IMR-90 (cell line): ENCODE measurements around the gene SLC25A26. TPM values are rescaled to one million over a fixed set of nuclear protein-coding genes. Genes with fewer than 3 reads are reported as not detected.

ENCODE experiments used
- ATAC-seq: fragments of 200-7000 bp; cut with Tn5 transposase; 2 replicates; pipeline ENCODE4 v1.9.1; 2020; ENCODE audit warnings: low read depth, mild to moderate bottlenecking, moderate library complexity
- BruUV-seq: library from RNA; stranded (reverse); fragments of 400-500 nt; replicated peaks from 2 replicates; lab custom pipeline; 2021; lab: Mats Ljungman, UMichigan
- CTCF ChIA-PET: fragments of 300-600 bp; formaldehyde crosslinking; extraction: SDS; loops from one replicate; lab custom pipeline; 2021; ENCODE audit warnings: antibody characterized with exemption; lab: Yijun Ruan, JAX
- POLR2A ChIA-PET: fragments of 300-600 bp; sonication (Branson Sonifier 250); formaldehyde crosslinking; loops from one replicate; lab custom pipeline; 2022; ENCODE audit warnings: antibody characterized with exemption; ENCODE audit not compliant: unreplicated experiment; lab: Charles Lee
- DNase-seq: peaks from one replicate; pipeline ENCODE4 v3.0.0; 2013
- H2AFZ ChIP-seq: replicated peaks from 2 replicates; pipeline ENCODE3; 2013; ENCODE audit warnings: low read length, mild to moderate bottlenecking; ENCODE audit not compliant: poor library complexity
- H2AK5ac ChIP-seq: 2 replicates; pipeline ENCODE4 v1.6.1; 2013; ENCODE audit warnings: low read depth, low read length, inconsistent platforms
- H2AK9ac ChIP-seq: replicated peaks from 2 replicates; pipeline ENCODE3; 2013; ENCODE audit warnings: mild to moderate bottlenecking, low read depth, low read length, moderate library complexity; ENCODE audit not compliant: poor library complexity
- H2BK120ac ChIP-seq: 2 replicates; pipeline ENCODE4 v1.6.1; 2013; ENCODE audit warnings: low read depth, low read length, inconsistent platforms
- H2BK15ac ChIP-seq: 3 replicates; pipeline ENCODE4 v1.6.1; 2013; ENCODE audit warnings: low read depth, low read length, inconsistent platforms
- H2BK20ac ChIP-seq: 2 replicates; pipeline ENCODE4 v1.6.1; 2013; ENCODE audit warnings: low read depth, mild to moderate bottlenecking, inconsistent platforms, low read length, moderate library complexity
- H2BK5ac ChIP-seq: 2 replicates; pipeline ENCODE4 v1.6.1; 2013; ENCODE audit warnings: mild to moderate bottlenecking, low read depth, low read length, inconsistent platforms; ENCODE audit not compliant: poor library complexity, severe bottlenecking
- H3K14ac ChIP-seq: replicated peaks from 2 replicates; pipeline ENCODE4 v1.6.1; 2013; ENCODE audit warnings: low read depth, low read length, inconsistent platforms
- H3K18ac ChIP-seq: 2 replicates; pipeline ENCODE4 v1.6.1; 2013; ENCODE audit warnings: low read depth, low read length, control low read depth
- H3K23ac ChIP-seq: 2 replicates; pipeline ENCODE4 v1.6.1; 2013; ENCODE audit warnings: low read depth, low read length, inconsistent platforms
- H3K27ac ChIP-seq: 2 replicates; pipeline ENCODE4 v1.5.1; 2013; ENCODE audit warnings: mild to moderate bottlenecking, control low read depth, low read length; ENCODE audit not compliant: insufficient read depth
- H3K27me3 ChIP-seq: 2 replicates; pipeline ENCODE4 v1.6.1; 2013; ENCODE audit warnings: low read length; ENCODE audit not compliant: control insufficient read depth, insufficient read depth
- H3K36me3 ChIP-seq: 2 replicates; pipeline ENCODE4 v1.6.1; 2013; ENCODE audit warnings: low read length, mixed read lengths; ENCODE audit not compliant: control insufficient read depth, insufficient read depth
- H3K4ac ChIP-seq: 2 replicates; pipeline ENCODE4 v1.6.1; 2013; ENCODE audit warnings: low read depth, low read length, inconsistent platforms
- H3K4me1 ChIP-seq: 2 replicates; pipeline ENCODE4 v1.6.1; 2013; ENCODE audit warnings: low read length, mixed read lengths; ENCODE audit not compliant: control insufficient read depth, insufficient read depth
- H3K4me2 ChIP-seq: 2 replicates; pipeline ENCODE4 v1.6.1; 2013; ENCODE audit warnings: low read depth, mild to moderate bottlenecking, control low read depth, low read length, moderate library complexity
- H3K4me3 ChIP-seq: 2 replicates; pipeline ENCODE4 v1.5.1; 2013; ENCODE audit warnings: low read depth, mild to moderate bottlenecking, control low read depth, low read length, moderate library complexity; ENCODE audit not compliant: insufficient read depth
- H3K56ac ChIP-seq: 2 replicates; pipeline ENCODE4 v1.6.1; 2013; ENCODE audit warnings: low read length, inconsistent platforms; ENCODE audit not compliant: insufficient read depth; ENCODE audit errors: extremely low read depth
- H3K79me1 ChIP-seq, 2 experiments: 2 replicates each; pipeline ENCODE4 v1.6.1; 2013; ENCODE audit warnings: low read length in 2 of 2, inconsistent platforms in 1 of 2, low read depth in 1 of 2
- H3K9ac ChIP-seq: 2 replicates; pipeline ENCODE4 v1.6.1; 2013; ENCODE audit warnings: low read depth, low read length, control low read depth
- H3K9me1 ChIP-seq: 2 replicates; pipeline ENCODE4 v1.6.1; 2013; ENCODE audit warnings: low read length, inconsistent platforms; ENCODE audit not compliant: insufficient read depth
- H3K9me3 ChIP-seq: 2 replicates; pipeline ENCODE4 v1.6.1; 2013; ENCODE audit warnings: low read length; ENCODE audit not compliant: control insufficient read depth, insufficient read depth
- H4K20me1 ChIP-seq: 2 replicates; pipeline ENCODE4 v1.6.1; 2013; ENCODE audit warnings: low read length, inconsistent platforms; ENCODE audit not compliant: insufficient read depth
- H4K5ac ChIP-seq: 2 replicates; pipeline ENCODE4 v1.6.1; 2013; ENCODE audit warnings: mild to moderate bottlenecking, low read depth, low read length, control low read depth
- H4K8ac ChIP-seq, 2 experiments: 2 replicates each; pipeline ENCODE4 v1.6.1; 2013; ENCODE audit warnings: low read depth in 2 of 2, low read length in 2 of 2, control low read depth in 1 of 2, inconsistent platforms in 1 of 2
- H4K91ac ChIP-seq: 2 replicates; pipeline ENCODE4 v1.6.1; 2013; ENCODE audit warnings: low read depth, low read length, inconsistent platforms; ENCODE audit not compliant: insufficient read depth
- BHLHE40 ChIP-seq: fragments of 150-350 bp; IDR thresholded peaks from 2 replicates; pipeline ENCODE4 v1.6.1; 2016; ENCODE audit warnings: mild to moderate bottlenecking, low read depth, low read length
- MAFK ChIP-seq: IDR thresholded peaks from 2 replicates; pipeline ENCODE4 v1.6.1; 2012; ENCODE audit warnings: low read depth, low read length, improper control_type of control experiment
- MXI1 ChIP-seq: IDR thresholded peaks from 2 replicates; pipeline ENCODE4 v1.6.1; 2012; ENCODE audit warnings: low read depth, mild to moderate bottlenecking, low read length, moderate library complexity, borderline replicate concordance
- NFE2L2 ChIP-seq: fragments of 150-350 bp; IDR thresholded peaks from 2 replicates; pipeline ENCODE4 v1.6.1; 2016; ENCODE audit warnings: low read depth, mild to moderate bottlenecking, low read length
- POLR2A ChIP-seq: IDR thresholded peaks from 2 replicates; pipeline ENCODE4 v1.6.1; 2012; ENCODE audit warnings: mild to moderate bottlenecking, low read depth, low read length
- RCOR1 ChIP-seq: IDR thresholded peaks from 2 replicates; pipeline ENCODE4 v1.6.1; 2012; ENCODE audit warnings: mild to moderate bottlenecking, low read length, improper control_type of control experiment; ENCODE audit not compliant: insufficient replicate concordance
- SMC3 ChIP-seq: fragments of 150-350 bp; IDR thresholded peaks from 2 replicates; pipeline ENCODE4 v1.6.1; 2016; ENCODE audit warnings: low read depth, mild to moderate bottlenecking, antibody characterized with exemption, low read length, moderate library complexity
- whole genome bisulfite sequencing, 2 experiments: methylation state at CpG; one replicate each; pipeline versions ENCODE4 v1.1.5 to v1.1.7; 2013; ENCODE audit warnings: missing lambda C conversion rate in 2 of 2; ENCODE audit not compliant: insufficient read length in 1 of 2; ENCODE audit errors: extremely low coverage in 2 of 2; 5-methylcytosine and 5-hydroxymethylcytosine counted together
- dilution Hi-C: fragments of 300-500 bp; cut with HindIII; formaldehyde crosslinking; loops from one replicate; pipeline ENCODE4 v1.14.3; 2018; ENCODE audit warnings: low sequenced_read_pairs; ENCODE audit not compliant: unreplicated experiment
- in situ Hi-C: fragments of 300-500 bp; cut with MboI; formaldehyde crosslinking; loops from 3 replicates; pipeline ENCODE4 v1.14.3; 2019; ENCODE audit warnings: low sequenced_read_pairs, inconsistent platforms, mixed read lengths
- intact Hi-C: fragments of 100-400 bp; cut with micrococcal nuclease; formaldehyde crosslinking; loops from 2 replicates; pipeline ENCODE4 v1.10.0; 2022
- polyA plus RNA-seq, 3 experiments: library from polyadenylated mRNA; depleted of rRNA; stranded (reverse); fragments of >200 nt; gene quantifications; 2 replicates each; pipeline ENCODE4 v1.2.3, GENCODE V29; 2012; ENCODE audit warnings: low replicate concordance in 1 of 3
- total RNA-seq: library from RNA; depleted of rRNA; stranded (reverse); fragments of >200 nt; gene quantifications from 2 replicates; pipeline ENCODE4 v1.2.3, GENCODE V29; 2012
- TF ChIP-seq, protein P1 (sequence below): fragments of 150-350 bp; IDR thresholded peaks from 2 replicates; pipeline ENCODE4 v1.6.1; 2017; ENCODE audit warnings: mild to moderate bottlenecking, antibody characterized with exemption, low read length, low read depth

SLC25A26 gene
- total and polyA plus RNA-seq, 2 of the 4 experiments (the other 2 are of a cell fraction) = 10.9 to 12.7 TPM

DNA sequence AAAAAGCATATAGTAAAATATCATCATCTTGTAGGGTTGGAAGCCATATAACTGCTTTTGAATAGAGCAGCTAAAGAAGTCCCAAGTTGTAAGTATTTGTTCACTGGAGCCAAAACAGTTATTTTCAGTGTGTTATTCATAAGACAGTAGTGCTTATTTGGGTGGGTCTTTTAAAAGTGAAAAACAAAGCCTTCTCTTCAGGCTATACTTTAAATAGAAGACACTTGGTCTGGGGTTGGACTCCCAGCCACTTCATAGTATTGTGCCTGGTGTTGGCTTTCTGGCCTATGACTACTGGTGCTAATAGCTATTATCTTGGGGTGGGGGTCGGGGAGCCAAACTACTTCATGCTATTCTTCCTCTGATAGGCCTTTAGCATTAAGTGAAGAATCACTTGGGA is 135.2 kb downstream of the SLC25A26 start:
- H3K79me1 ChIP-seq = no peaks in the 10 kb centered on the region; a peak in 2 of 4 replicates
- no peak overlapping the region for H2AFZ ChIP-seq
- H3K9me1 ChIP-seq = peaks cover 7% of the 10 kb centered on the region
- in situ Hi-C loops = no loop called here
- no peaks in the 10 kb centered on the region for H3K36me3 ChIP-seq
- TF ChIP-seq RCOR1 = no peak
- no peak for TF ChIP-seq MAFK
- no peak for TF ChIP-seq SMC3
- TF ChIP-seq POLR2A = no peak
- no peak for TF ChIP-seq NFE2L2
- TF ChIP-seq BHLHE40 = no peak
- TF ChIP-seq, protein P1, sequence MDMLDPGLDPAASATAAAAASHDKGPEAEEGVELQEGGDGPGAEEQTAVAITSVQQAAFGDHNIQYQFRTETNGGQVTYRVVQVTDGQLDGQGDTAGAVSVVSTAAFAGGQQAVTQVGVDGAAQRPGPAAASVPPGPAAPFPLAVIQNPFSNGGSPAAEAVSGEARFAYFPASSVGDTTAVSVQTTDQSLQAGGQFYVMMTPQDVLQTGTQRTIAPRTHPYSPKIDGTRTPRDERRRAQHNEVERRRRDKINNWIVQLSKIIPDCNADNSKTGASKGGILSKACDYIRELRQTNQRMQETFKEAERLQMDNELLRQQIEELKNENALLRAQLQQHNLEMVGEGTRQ = no peak
- TF ChIP-seq MXI1 = no peak
- H3K14ac ChIP-seq = no peak overlapping the region
- H2BK120ac ChIP-seq = no peak overlapping the region
- no peak overlapping the region for H2AK5ac ChIP-seq
- H2BK15ac ChIP-seq = no peak overlapping the region
- intact Hi-C loops = no loop called here
- ChIA-PET POLR2A (no interaction called here), CTCF (no interaction called here)
- H3K27me3 ChIP-seq = no peaks in the 10 kb centered on the region
- no peaks in the 10 kb centered on the region for H3K9me3 ChIP-seq
- H2BK5ac ChIP-seq = no peak overlapping the region
- dilution Hi-C loops = no loop called here
- DNase-seq = no peak
- no peaks in the 10 kb centered on the region for H4K20me1 ChIP-seq
- H2BK20ac ChIP-seq = no peak overlapping the region
- no peak overlapping the region for H3K4ac ChIP-seq
- H3K56ac ChIP-seq = no peak overlapping the region
- no peak overlapping the region for H3K9ac ChIP-seq
- no peak overlapping the region for H3K4me2 ChIP-seq
- H3K18ac ChIP-seq = no peak overlapping the region
- peaks cover 3% of the 10 kb centered on the region; the same call in 1 of the 2 replicates for H3K4me1 ChIP-seq
- no peak overlapping the region for H4K5ac ChIP-seq
- H3K27ac ChIP-seq = no peak overlapping the region
- WGBS, 2 experiments = no CpG with 5 or more reads among the region's 1 CpG
- H2AK9ac ChIP-seq = no peak overlapping the region
- ATAC-seq = no peak
- H4K8ac ChIP-seq = no peak overlapping the region
- no peak overlapping the region for H3K23ac ChIP-seq
- H3K4me3 ChIP-seq = no peak overlapping the region
- H4K91ac ChIP-seq = no peak overlapping the region
- BruUV-seq = no TSS peak
